ENCODE results near the gene CHRNB1. TPM values are rescaled to one million over a fixed set of nuclear protein-coding genes. Genes with fewer than 3 reads are reported as not detected.

The CHRNB1 gene
- total and polyA plus RNA-seq, 10 of the 15 experiments (the other 5 are each of a cell fraction or from before 2014, with no cell fraction given): 5.8 to 14.8 (median 11.3) TPM

DNA sequence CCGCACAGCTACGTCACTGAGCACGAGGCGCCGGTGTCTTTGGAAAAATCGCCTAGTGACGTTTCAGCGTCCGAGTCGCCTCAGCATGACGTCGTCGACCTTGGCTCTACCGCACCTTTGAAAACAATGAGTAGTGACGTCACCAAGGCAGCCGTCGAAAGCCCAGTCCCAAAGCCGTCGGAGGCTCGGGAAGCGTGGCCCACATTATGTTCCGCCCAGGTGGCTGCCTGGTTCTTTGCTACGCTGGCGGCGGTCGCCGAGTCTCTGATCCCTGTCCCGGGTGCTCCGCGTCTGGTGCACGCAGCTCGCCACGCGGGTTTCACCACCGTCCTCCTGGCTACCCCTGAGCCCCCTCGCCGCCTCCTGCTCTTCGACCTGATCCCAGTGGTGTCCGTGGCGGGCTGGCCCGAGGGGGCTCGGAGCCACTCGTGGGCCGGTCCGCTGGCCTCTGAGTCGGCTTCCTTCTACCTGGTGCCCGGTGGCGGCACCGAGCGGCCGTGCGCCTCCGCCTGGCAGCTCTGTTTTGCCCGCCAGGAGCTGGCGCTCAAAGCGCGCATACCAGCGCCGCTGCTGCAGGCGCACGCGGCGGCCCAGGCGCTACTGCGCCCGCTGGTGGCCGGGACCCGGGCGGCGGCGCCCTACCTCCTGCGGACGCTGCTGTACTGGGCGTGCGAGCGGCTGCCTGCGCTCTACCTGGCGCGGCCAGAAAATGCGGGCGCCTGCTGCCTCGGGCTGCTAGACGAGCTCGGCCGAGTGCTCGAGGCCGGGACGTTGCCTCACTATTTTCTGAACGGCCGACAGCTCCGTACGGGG, 8.1 kb upstream of the CHRNB1 start (continued):
- TF ChIP-seq HDGF (IDR thresholded peaks at IDR 0.05) (no peak), SUPT20H (IDR thresholded peaks at IDR 0.05; ENCODE audit: borderline replicate concordance, control insufficient read depth, low read depth, low read length) (no peak), SMAD5 (IDR thresholded peaks at IDR 0.05; ENCODE audit: low read depth) (no peak), RELA (IDR thresholded peaks at IDR 0.05; ENCODE audit: borderline replicate concordance, partially characterized antibody) (no peak), BACH1 (IDR thresholded peaks at IDR 0.05; ENCODE audit: borderline replicate concordance) (no peak; the same call in 1 of the 2 replicates), ZZZ3 (IDR thresholded peaks at IDR 0.05; ENCODE audit: control insufficient read depth, insufficient read length, low read depth) (no peak), BMI1 (IDR thresholded peaks at IDR 0.05; ENCODE audit: borderline replicate concordance) (no peak), BRCA1 (IDR thresholded peaks at IDR 0.05; ENCODE audit: low read depth, low read length) (no peak), CREM (IDR thresholded peaks at IDR 0.05; ENCODE audit: low read depth) (peak; percentile 82), SRF (IDR thresholded peaks at IDR 0.05; ENCODE audit: low read depth in 2 of 2, low read length in 2 of 2) (no peak), NFYB (IDR thresholded peaks at IDR 0.05; ENCODE audit: insufficient read depth, low read depth, low read length) (no peak), SMAD1 (IDR thresholded peaks at IDR 0.05; ENCODE audit: low read depth, partially characterized antibody) (no peak), NR2C1 (IDR thresholded peaks at IDR 0.05) (no peak), ZNF217 (IDR thresholded peaks at IDR 0.05) (peak; percentile 83), BHLHE40 (IDR thresholded peaks at IDR 0.05; ENCODE audit: borderline replicate concordance in 1 of 2, low read depth in 2 of 2, low read length in 1 of 2) (peak; percentile 71 to 89; a peak in 3 of 4 replicates), TBL1XR1 (IDR thresholded peaks at IDR 0.05; ENCODE audit: low read depth, low read length) (no peak), SMC3 (IDR thresholded peaks at IDR 0.05; ENCODE audit: borderline replicate concordance, low read length) (peak; percentile 63), EP300 (IDR thresholded peaks at IDR 0.05; ENCODE audit: borderline replicate concordance in 1 of 2, control insufficient read depth in 1 of 2, low read depth in 2 of 2, low read length in 2 of 2) (0 out of 4 replicates have a peak, but pooled peaks of 1 of the 2 experiments have one; percentile 16), GATAD2B (conservative IDR thresholded peaks at IDR 0.05; ENCODE audit: low read depth) (peak; percentile 98), PAX8 (IDR thresholded peaks at IDR 0.05) (no peak), CHD1 (IDR thresholded peaks at IDR 0.05; ENCODE audit: low read depth, low read length) (no peak), TCF3 (IDR thresholded peaks at IDR 0.05; ENCODE audit: borderline replicate concordance, insufficient read depth, low read depth, low read length) (no peak), SREBF2 (IDR thresholded peaks at IDR 0.05; ENCODE audit: low read length) (no peak), CEBPB (IDR thresholded peaks at IDR 0.05; ENCODE audit: borderline replicate concordance in 1 of 2, low read depth in 2 of 2, low read length in 2 of 2) (no peak)
- TF ChIP-seq, protein P1, sequence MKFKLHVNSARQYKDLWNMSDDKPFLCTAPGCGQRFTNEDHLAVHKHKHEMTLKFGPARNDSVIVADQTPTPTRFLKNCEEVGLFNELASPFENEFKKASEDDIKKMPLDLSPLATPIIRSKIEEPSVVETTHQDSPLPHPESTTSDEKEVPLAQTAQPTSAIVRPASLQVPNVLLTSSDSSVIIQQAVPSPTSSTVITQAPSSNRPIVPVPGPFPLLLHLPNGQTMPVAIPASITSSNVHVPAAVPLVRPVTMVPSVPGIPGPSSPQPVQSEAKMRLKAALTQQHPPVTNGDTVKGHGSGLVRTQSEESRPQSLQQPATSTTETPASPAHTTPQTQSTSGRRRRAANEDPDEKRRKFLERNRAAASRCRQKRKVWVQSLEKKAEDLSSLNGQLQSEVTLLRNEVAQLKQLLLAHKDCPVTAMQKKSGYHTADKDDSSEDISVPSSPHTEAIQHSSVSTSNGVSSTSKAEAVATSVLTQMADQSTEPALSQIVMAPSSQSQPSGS (IDR thresholded peaks at IDR 0.05; ENCODE audit: low read length): no peak
- TF ChIP-seq, protein P2, sequence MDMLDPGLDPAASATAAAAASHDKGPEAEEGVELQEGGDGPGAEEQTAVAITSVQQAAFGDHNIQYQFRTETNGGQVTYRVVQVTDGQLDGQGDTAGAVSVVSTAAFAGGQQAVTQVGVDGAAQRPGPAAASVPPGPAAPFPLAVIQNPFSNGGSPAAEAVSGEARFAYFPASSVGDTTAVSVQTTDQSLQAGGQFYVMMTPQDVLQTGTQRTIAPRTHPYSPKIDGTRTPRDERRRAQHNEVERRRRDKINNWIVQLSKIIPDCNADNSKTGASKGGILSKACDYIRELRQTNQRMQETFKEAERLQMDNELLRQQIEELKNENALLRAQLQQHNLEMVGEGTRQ (IDR thresholded peaks at IDR 0.05; ENCODE audit: borderline replicate concordance, low read depth, low read length): no peak; the same call in 1 of the 2 replicates
- TF ChIP-seq, protein P3, sequence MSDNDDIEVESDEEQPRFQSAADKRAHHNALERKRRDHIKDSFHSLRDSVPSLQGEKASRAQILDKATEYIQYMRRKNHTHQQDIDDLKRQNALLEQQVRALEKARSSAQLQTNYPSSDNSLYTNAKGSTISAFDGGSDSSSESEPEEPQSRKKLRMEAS (IDR thresholded peaks at IDR 0.05; ENCODE audit: low read depth, low read length): peak; percentile 86
- TF ChIP-seq, protein P4, sequence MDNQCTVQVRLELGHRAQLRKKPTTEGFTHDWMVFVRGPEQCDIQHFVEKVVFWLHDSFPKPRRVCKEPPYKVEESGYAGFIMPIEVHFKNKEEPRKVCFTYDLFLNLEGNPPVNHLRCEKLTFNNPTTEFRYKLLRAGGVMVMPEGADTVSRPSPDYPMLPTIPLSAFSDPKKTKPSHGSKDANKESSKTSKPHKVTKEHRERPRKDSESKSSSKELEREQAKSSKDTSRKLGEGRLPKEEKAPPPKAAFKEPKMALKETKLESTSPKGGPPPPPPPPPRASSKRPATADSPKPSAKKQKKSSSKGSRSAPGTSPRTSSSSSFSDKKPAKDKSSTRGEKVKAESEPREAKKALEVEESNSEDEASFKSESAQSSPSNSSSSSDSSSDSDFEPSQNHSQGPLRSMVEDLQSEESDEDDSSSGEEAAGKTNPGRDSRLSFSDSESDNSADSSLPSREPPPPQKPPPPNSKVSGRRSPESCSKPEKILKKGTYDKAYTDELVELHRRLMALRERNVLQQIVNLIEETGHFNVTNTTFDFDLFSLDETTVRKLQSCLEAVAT (IDR thresholded peaks at IDR 0.05): no peak

All from GM12878 (cell line).